ENCODE measurements around the gene S100A1. TPM values are rescaled to one million over a fixed set of nuclear protein-coding genes. Genes with fewer than 3 reads are reported as not detected.

S100A1 gene
- total RNA-seq, 1 experiment from 2014 or later = not detected

- no peak overlapping the region for H3K4me3 Mint-ChIP-seq
- Histone ChIP-seq H2BK120ac (ENCODE audit: low read depth, low read length, poor library complexity, severe bottlenecking) (no peak overlapping the region), H2BK20ac (ENCODE audit: low read depth, low read length, poor library complexity, severe bottlenecking) (no peak overlapping the region), H4K91ac (ENCODE audit: insufficient read length, low read depth, low read length) (no peak overlapping the region), H2BK5ac (ENCODE audit: insufficient read length, low read length) (no peak overlapping the region), H2BK12ac (ENCODE audit: insufficient read length, low read depth, low read length) (no peak overlapping the region), H3K23ac (ENCODE audit: insufficient read length, low read depth, low read length) (no peak overlapping the region), H3K27ac (ENCODE audit: insufficient read length, low read depth, low read length) (no peak overlapping the region), H2AFZ (ENCODE audit: low read length) (no peak overlapping the region), H4K8ac (replicated peaks; ENCODE audit: insufficient read length, low read depth, low read length) (no peak overlapping the region), H3T11ph (ENCODE audit: low read length) (no peak overlapping the region), H3K4me1 (ENCODE audit: insufficient read depth, low read length) (no peaks in the 10 kb centered on the region), H4K20me1 (ENCODE audit: control insufficient read depth, insufficient read depth, insufficient read length) (no peaks in the 10 kb centered on the region), H3K14ac (ENCODE audit: insufficient read depth, low read length) (no peak overlapping the region), H3K4ac (ENCODE audit: low read depth, low read length) (no peak overlapping the region), H3K56ac (ENCODE audit: insufficient read length, low read depth, low read length) (no peak overlapping the region), H3K4me2 (ENCODE audit: insufficient read depth, insufficient read length, low read length) (no peak overlapping the region), H3K18ac (ENCODE audit: insufficient read length, low read depth, low read length) (no peak overlapping the region), H2BK15ac (ENCODE audit: low read depth, low read length) (no peak overlapping the region), H3K79me1 (ENCODE audit: insufficient read depth, low read depth, low read length, poor library complexity, severe bottlenecking) (no peaks in the 10 kb centered on the region), H4K5ac (ENCODE audit: insufficient read length, low read depth, low read length) (no peak overlapping the region), H3K79me2 (ENCODE audit: insufficient read depth, low read length) (no peaks in the 10 kb centered on the region), H3K27me3 (ENCODE audit: insufficient read depth, low read length) (no peaks in the 10 kb centered on the region), H3K9me3 (ENCODE audit: control insufficient read depth, low read depth, low read length) (no peaks in the 10 kb centered on the region), H2AK5ac (ENCODE audit: insufficient read length, low read length) (no peak overlapping the region), H3K9ac (ENCODE audit: extremely low read depth, insufficient read length, low read length) (no peak overlapping the region), H3K23me2 (ENCODE audit: insufficient read length, low read depth, low read length, poor library complexity, severe bottlenecking) (no peaks in the 10 kb centered on the region)
- WGBS (ENCODE audit: extremely low coverage, insufficient read length, low lambda C conversion rate) = no CpG with 5 or more reads among the region's 1 CpG
- peaks cover 0 to 2% (median 0%) of the 10 kb centered on the region in 3 experiments; a peak in 1 of 7 replicates for H3K36me3 Mint-ChIP-seq (ENCODE audit: insufficient read depth in 1 of 3, low read depth in 3 of 3)
- no peak for TF ChIP-seq CTCF (conservative IDR thresholded peaks at IDR 0.05)
- H3K4me1 Mint-ChIP-seq = peaks cover 6% of the 10 kb centered on the region in 2 experiments
- H3K9me3 Mint-ChIP-seq = no peaks in the 10 kb centered on the region
- no peak for DNase-seq
- no peak overlapping the region for H3K27ac Mint-ChIP-seq
- peaks cover 4% of the 10 kb centered on the region; the same call in 1 of the 2 replicates for H3K27me3 Mint-ChIP-seq (ENCODE audit: low read depth)
Observed at GRCh38 chr1:153651771-153652170, 23.5 kb downstream of the S100A1 start.

Data from H9 (cell line).